Erythroblast (primary cell): ENCODE data around the gene ATAD3B.
"Not testable (repeated sequence)": the region's sequence is repeated elsewhere in the genome, so short reads cannot be mapped to it uniquely, and the experiment has no call there.

Experiments used
- DNase-seq, 2 experiments: peaks; one replicate each; lab custom pipeline; 2025; lab: John Stamatoyannopoulos, UW
- GATA1 ChIP-seq: IDR thresholded peaks from 2 replicates; pipeline ENCODE4 v1.6.1; 2011; ENCODE audit warnings: low read depth, mild to moderate bottlenecking, control low read depth, low read length, moderate library complexity
- POLR2A ChIP-seq: IDR thresholded peaks from 2 replicates; pipeline ENCODE4 v1.6.1; 2011; ENCODE audit warnings: mild to moderate bottlenecking, low read length

The ATAD3B gene

GRCh38 chr1:1489861-1490260 lies 18.3 kb downstream of the ATAD3B start:
- no peak for TF ChIP-seq GATA1
- no peak for DNase-seq

DNA sequence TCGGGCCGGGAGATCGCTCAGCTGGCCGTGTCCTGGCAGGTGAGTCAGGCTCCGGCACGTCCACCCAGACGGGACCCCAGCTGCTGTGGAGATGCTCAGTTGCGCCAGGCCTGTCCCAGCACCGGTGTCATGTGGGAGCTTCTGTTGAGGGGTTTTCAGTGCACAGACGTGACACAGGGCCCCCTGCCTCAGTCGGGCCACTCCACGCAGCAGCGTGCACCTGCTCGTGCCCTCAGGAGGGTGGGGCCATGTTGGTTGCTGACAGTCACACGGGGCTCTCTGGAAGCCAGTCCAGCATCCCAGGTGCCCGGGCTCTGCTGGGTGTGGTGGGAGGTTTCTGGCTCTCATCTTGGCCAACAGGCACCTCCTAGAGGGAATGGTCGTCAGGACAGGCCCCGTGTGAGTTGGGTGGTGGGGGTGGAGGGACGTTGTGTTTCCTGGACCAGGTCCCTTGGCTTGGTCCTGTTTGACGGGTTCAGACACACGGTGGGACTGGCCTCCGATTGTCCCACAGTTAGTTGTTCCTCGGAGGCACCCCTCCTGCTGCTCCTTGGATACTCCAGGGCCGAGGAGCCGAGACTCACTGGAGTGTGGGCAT lies 19.2 kb downstream of the ATAD3B start:
- TF ChIP-seq GATA1 (no peak), POLR2A (no peak)
- DNase-seq: no peak

DNA sequence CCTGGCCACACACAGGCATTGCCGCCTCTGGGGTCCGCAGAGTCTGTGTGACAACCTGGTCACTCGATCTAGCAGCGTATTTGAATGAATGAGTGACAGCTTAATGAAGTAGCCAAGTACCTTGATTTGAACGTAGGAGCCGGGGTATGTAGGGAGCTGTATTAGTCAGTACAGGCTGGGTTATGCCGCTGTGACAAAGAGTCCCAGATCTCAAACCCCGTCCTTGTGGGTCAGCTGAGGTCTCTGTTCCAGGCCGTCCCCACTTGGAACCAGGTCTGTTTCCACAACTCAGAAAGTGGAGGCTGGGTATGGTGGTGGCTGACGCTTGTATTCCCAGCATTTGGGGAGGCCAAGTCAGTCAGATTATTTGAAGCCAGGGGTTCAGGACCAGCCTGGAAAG lies 20.0 kb downstream of the ATAD3B start:
- TF ChIP-seq GATA1: no peak
- TF ChIP-seq POLR2A: no peak
- no peak for DNase-seq

DNA sequence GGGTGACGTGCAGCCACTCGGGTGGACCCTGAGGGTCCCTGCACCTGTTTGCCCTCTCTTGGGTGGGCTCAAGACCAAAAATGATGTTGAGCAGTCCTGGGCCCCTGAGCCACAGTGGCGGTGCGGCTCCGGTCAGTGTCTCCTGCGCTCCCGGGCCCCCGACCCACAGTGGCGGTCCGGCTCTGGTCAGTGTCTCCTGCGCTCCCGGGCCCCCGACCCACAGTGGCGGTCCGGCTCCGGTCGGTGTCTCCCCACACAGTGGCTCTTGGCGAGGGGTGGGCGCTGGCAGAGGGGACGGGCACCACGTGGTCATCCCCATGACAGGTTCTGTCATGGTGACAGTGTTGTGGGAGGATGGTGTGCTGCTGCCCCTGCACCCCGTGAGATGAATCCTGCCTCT lies 22.7 kb downstream of the ATAD3B start:
- not testable (repeated sequence) for DNase-seq

GRCh38 chr1:1495461-1495975 lies 24.0 kb downstream of the ATAD3B start:
- DNase-seq: not testable (repeated sequence)

DNA sequence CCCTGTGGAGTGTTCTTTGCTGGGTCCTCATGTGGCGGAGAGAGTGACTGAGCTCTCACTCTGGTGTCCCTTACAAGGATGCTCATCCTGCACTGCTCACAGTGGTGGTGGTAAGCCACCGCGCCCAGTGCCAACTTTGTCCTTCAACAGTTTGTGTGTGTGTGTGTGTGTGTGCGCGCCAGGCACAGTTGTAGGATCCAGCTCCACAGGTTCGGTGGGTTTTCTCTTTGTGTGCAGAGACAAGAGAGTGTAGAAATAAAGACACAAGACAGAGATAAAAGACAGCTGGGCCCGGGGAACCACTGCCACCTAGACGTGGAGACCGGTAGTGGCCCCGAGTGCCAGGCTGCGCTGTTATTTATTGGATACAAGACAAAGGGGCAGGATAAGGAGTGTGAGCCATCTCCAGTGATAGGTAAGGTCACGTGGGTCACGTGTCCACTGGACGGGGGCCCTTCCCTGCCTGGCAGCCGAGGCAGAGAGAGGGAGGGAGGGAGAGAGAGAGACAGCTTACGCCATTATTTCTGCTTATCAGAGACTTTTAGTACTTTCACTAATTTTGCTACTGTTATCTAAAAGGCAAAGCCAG lies 33.3 kb downstream of the ATAD3B start:
- DNase-seq: peak; percentile 80 to 85

GRCh38 chr1:1505366-1505798 lies 33.8 kb downstream of the ATAD3B start:
- DNase-seq: peak; percentile 66 to 73
- peak; percentile 48 for TF ChIP-seq POLR2A

More for the DNA sequence above, 33.3 kb downstream of the ATAD3B start:
- TF ChIP-seq POLR2A: peak; percentile 61

DNA sequence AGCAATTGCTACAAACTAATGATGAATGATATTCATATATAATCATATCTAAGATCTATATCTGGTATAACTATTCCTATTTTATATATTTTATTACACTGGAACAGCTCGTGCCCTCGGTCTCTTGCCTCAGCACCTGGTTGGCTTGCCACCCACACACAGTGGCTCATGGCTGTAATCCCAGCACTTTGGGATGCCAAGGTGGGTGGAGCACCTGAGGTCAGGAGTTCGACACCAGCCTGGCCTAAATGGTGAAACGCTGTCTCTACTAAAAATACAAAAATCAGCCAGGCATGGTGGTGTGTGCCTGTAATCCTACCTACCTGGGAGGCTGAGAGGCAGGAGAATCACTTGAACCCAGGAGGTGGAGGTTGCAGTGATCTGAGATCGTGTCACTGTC lies 34.2 kb downstream of the ATAD3B start:
- DNase-seq: not testable (repeated sequence)

DNA sequence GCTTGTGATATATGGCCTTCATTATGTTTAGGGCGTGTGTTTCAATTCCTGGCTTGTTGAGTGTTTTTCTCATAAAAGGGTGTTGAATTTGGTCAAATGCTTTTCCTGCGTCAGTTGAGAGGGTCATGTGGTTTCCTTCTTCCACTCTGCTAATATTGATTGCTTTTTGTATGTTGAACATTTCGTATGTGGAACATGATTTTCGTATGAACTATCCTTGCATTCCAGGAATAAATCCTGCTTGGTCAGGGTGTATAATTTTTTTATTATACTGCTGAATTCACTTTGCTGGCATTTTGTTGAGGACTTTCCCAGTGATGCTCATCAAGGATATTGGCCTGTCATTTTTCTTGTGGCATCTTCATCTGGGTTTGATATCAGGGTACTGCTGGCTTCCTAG lies 35.7 kb downstream of the ATAD3B start:
- TF ChIP-seq GATA1: no peak
- TF ChIP-seq POLR2A: no peak
- DNase-seq: no peak

- DNase-seq: not testable (repeated sequence)
Measured at GRCh38 chr1:1508775-1509464, 37.4 kb downstream of the ATAD3B start.

- DNase-seq: not testable (repeated sequence)
Measured at GRCh38 chr1:1509465-1509850, 37.9 kb downstream of the ATAD3B start.

- TF ChIP-seq POLR2A: no peak
- peak; percentile 70 to 78 for DNase-seq
Measured at GRCh38 chr1:1510912-1511532, 39.5 kb downstream of the ATAD3B start.

DNA sequence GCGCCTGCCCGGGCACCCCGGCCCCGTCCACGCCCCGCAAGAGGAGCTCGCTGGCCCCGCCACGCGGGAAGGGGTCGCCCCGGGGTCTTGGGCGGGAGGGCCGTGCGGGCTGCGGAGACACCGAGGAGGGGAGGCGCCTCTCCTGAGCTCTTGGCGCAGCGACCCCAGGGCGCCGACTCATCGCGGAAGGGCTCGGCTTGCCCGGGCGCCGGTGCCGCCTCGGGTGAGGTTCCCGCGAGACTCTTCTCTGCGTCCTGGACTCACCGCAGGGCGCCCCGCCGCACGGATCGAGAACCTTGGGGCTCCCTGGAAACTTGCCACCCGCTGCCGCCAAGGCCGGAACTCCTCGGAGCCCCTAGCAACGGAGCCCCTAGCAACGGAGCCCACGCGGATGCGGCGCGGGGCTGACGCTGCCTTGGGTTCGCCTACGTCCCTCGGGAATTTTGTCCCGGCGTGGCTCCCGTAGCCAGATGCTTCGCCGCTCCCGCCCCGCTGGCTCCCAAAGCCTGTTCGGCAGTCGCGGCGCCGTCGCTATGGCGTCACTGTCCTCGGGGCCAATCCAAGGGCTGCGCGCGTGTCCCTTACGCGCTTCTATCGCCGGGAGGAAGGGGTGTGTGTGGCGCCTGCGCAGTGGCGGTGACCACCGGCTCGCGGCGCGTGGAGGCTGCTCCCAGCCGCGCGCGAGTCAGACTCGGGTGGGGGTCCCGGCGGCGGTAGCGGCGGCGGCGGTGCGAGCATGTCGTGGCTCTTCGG lies 40.1 kb downstream of the ATAD3B start, which contains the start of gene ATAD3A:
ATAD3A (plus strand) TSS at position 630 of the 753 bp plus-strand sequence; CDS start at position 737, 107 bp downstream.
- TF ChIP-seq POLR2A (peak; percentile 90), GATA1 (no peak)
- DNase-seq: peak; percentile 98 to 99

DNA sequence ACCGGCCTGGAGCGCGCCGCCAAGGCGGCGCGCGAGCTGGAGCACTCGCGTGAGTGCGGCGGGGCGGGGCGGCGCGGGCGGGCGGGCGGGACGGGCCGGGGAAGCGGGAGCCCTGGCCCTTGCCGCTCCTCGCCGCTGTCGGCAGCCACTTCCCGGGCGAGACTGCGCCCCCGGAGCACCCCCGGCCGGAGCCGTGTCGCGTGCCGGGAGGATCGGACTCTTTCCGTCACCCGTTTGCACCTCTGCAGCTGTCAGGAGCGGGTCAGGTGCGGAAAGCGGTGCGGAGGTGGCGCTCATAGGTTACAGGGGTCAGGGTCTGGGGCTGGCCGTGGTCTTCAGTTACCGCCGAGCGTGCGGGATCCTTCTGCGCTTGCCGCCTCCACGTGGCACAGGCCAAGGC lies 40.9 kb downstream of the ATAD3B start:
- DNase-seq: peak; percentile 34 to 50

DNA sequence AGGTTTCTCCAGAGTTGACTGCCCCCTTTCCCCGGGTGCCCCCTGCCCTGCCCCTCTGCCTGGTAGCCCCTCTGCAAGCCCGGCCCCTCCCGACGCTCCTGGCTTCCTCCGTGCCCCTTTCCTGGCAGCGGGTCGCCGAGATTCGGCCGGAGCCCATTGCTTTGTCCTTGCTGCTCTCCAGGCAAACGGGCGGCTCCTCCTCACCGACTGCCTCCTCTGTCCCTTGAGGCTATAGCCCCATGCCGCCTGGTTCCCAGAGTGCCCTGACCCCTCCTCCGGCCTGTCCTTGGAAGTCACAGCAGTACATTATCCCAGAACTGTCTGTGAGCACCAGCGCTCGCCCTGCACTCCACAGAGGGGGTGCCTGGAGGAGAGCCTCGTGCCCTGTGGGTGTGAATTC lies 42.1 kb downstream of the ATAD3B start:
- not testable (repeated sequence) for DNase-seq

GRCh38 chr1:1514376-1514775 lies 42.8 kb downstream of the ATAD3B start:
- DNase-seq: not testable (repeated sequence)

GRCh38 chr1:1516923-1517322 lies 45.4 kb downstream of the ATAD3B start:
- not testable (repeated sequence) for DNase-seq
